ENCODE results near the gene LRG1.

Gene LRG1

GRCh38 chr19:4506449-4507149 is 33.2 kb downstream of the LRG1 start:
- no peak for DNase-seq

GRCh38 chr19:4505570-4506448 is 34.0 kb downstream of the LRG1 start:
- DNase-seq, result no peak

DNA sequence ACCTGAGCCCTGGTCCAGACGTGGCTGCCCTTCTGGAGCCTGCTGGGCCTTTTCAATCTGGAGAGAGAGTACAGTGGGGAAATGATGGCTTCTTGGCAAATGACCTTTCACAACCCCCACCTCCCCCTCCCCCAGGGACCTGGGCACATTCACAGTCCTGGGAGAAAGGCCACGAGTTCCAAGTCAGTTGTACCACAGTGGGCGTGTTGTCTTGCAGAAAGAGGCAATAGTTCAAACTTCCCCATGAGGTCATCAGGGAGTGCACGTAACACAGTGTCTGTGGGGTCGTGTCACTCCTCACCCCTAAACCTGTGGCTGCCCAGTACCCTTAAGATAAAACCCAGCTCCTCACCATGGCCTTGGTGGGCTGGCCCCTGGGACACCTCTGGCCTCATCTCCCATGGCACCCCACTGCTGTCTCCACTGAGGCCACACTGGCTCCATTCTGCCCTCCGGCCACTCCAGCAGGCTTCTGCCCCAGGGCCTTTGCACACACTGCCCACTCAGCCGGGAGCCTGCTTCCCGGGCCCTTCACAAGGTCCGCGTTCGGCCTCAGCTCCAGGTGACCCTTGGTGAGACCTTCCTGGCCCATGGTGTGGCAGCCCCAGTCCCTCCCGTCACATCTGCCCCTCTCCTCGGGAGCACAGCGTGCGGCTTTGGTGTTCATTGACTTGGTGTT is 34.8 kb downstream of the LRG1 start:
- no peak for DNase-seq

GRCh38 chr19:4504297-4504701 is 35.5 kb downstream of the LRG1 start:
- DNase-seq, result no peak

- DNase-seq, result no peak
These were observed 36.0 kb downstream of the LRG1 start for GRCh38 chr19:4503825-4504170.

GRCh38 chr19:4503132-4503824 is 36.6 kb downstream of the LRG1 start:
- DNase-seq, result no peak

GRCh38 chr19:4502282-4503131 is 37.3 kb downstream of the LRG1 start:
- no peak for DNase-seq

DNA sequence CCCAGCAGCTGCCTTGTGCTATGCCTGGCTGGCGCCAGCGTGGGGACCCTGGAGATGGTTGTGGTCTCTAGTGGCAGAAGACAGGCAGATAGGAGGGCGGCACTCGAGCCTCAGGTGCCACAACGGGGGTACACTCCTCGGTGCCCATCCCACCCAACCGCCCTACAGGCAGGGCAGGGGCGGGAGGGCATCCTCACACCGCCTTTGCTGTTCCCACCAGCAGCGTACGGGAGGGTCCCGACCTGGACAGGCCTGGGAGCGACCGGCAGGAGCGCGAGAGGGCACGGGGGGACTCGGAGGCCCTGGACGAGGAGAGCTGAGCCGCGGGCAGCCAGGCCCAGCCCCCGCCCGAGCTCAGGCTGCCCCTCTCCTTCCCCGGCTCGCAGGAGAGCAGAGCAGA is 38.1 kb downstream of the LRG1 start:
- no peak for DNase-seq

DNA sequence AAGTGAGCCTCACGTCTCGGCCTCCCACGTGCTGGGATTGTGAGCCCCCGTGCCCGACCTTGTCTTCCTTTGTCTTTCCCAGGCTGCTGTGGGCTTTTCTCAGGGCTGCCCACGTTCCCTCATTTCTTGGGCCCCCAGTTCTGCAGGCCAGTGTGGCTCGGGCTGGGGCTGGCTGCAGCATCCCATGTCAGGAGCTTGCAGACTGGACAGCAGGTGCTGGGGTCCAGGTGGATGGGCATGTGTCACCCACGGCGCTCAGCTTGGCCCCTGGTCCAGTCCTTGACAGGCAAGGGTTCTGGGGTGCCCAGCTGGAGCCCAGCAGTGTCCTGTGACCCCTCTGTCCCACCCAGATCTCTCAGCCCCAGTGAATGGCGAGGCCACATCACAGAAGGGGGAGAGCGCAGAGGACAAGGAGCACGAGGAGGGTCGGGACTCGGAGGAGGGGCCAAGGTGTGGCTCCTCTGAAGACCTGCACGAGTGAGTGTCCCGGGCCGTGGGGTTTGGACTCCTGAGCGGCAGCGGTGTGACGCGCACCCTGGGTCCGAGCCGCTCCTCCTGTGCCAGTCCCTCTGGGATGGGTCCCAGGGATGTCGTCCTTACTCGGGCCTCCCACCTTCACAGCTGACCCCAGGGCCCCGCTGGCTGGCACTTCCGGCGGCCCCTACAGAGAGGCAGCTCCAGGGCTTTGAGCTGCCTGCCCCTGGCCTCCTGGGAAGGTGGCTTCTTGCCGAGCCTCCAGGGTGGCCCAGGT is 38.8 kb downstream of the LRG1 start:
- no peak for DNase-seq

DNA sequence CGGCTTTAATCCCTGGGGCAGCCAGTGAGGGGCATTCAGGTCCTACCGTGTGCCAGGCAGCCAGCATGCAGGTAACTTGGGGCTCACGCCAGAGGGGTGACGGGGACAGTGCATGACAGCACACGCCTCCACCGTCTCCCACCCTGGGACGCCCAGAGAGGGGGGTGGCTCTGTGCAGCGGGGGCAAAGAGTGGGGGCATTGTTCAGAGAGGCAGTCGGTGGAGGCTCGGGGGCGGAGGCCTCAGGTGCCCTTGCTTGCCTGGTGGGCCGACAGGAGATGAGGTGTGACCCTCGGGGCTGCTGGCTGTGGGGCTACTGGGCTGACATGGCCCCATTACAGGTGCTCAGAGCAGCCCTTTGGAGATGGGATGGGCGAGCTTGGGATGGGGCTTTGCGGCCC is 40.0 kb downstream of the LRG1 start:
- DNase-seq, result no peak

GRCh38 chr19:4499318-4499717 is 40.5 kb downstream of the LRG1 start:
- no peak for DNase-seq

DNA sequence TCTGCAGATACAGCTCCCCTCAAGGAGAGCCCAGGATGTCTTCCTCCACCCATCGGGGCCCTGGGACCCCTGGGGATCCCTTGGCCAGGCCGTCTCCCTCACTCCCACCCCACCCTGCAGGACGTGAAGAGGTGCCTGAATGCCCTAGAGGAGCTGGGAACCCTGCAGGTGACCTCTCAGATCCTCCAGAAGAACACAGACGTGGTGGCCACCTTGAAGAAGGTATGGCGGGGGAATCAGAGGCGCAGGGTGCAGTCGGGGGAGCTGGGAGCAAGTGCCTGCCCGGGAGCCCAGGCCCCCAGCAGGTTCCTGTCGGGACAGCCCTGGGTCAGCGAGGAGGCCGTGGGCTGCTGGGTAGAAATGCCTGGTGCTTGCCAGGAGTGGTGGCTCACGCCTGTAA is 41.1 kb downstream of the LRG1 start:
- DNase-seq, result no peak

DNA sequence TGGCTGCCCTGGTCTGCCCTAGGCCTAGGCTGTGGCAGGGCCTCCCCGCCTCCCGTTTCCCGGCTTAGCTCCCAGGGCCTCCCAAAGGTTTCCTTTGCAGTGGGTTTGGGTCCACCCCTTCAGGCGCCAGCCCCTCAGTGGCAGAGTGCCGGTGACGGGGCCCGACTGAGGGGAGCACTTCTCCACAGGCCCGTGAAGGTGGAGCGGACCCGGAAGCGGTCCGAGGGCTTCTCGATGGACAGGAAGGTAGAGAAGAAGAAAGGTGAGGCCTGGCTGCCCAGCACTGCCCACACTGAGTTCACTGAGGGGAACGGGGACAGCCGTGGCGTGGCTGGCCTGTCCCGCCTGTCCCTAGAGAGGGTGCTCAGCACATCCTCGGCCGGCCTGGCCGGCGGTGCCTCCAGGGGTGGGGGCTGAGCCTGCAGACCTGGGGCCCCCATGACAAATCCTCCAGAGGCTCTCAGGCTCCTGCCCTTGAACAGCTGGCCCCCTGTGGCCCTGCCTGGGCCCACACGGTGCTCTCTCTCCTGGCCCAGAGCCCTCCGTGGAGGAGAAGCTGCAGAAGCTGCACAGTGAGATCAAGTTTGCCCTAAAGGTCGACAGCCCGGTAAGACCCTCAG is 42.0 kb downstream of the LRG1 start:
- no peak for DNase-seq

DNA sequence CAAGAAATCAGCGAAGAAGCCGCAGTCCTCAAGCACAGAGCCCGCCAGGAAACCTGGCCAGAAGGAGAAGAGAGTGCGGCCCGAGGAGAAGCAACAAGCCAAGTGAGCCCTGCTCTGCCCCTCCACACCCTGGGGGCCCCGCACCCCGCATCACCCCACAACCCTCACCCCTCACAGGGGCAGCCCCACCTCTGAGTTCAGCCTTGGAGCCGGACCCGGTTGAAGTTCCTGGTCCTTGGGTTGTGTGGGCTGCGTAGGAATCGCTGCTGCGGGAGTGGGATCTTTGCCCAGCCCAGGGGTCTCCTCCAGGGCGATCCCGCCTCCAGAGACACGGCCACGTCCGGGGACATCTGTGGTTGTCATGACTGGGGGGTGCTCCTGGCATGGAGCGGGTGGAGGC is 43.5 kb downstream of the LRG1 start:
- no peak for DNase-seq

DNA sequence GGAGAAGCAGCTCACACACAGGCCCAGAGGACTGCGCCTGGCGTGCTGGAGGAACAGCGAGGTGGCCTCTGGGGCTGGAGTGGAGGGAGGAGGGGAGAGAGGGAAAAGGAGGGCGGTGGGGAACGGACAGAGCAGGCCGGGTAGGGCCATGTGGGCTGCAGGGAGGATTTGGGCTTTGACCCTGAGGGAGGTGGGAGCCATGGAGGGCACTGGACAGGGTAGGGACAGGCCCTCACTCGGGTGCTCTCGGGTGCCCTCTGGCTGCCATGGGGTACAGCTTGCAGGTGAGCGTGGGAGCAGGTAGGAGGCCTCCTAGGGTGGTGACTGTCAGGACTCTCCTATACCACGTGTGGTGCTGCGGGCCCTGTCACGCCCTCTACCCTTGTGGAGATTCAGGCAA is 44.4 kb downstream of the LRG1 start:
- no peak for DNase-seq

DNA sequence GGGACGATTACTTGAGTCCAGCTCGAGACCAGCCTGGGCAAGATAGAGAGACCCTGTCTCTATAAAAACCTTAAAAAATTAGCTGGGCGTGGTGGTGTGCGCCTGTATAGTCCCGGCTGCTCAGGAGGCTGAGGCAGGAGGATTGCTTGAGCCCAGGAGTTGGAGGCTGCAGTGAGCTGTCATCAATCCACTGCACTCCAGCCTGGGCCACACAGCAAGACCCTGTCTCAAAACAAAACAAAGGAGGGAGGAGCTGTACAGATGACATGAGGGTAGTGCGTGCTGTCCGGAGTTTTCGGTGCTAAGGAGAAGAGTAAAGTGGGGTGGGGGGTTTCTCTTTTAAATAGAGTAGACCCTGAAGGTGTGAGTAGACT is 45.2 kb downstream of the LRG1 start:
- DNase-seq, result no peak

- no peak for DNase-seq
These were observed 45.7 kb downstream of the LRG1 start for GRCh38 chr19:4493929-4494690.

- no peak for DNase-seq
These were observed 46.5 kb downstream of the LRG1 start for GRCh38 chr19:4493104-4493928.

DNA sequence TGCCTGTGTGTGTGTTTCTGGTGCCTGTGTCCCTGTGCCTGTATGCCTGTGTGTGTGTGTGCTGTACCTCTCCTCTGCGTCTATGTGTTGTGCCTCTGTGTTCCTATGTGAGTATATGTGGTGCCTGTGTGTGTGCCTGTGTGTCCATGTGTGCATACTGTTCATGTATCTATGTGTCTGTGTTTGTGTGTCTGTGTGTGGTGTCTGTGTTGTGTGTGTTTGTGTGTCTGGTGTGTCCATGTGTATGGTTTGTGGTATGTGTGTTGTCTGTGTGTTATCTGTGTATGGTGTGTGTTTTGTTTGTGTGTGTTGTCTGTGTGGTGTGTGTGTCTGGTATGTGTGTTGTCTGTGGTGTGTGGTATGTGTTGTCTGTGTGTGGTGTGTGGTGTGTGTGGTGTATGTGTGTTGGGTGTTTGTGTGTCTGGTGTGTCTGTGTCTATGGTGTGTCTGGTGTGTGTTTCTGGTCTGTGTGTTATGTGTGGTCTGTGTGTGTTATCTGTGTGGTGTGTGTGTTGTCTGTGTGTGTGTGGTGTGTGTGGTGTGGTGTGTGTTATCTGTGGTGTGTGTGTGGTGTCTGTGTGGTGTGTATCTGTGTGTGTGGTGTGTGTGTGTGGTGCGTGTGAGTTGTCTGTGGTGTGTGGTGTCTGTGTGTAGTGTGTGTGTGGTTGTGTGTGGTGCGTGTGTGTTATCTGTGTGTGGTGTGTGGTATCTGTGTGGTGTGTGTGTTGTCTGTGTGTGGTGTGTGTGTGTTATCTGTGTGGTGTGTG is 47.3 kb downstream of the LRG1 start:
- no peak for DNase-seq
